ENCODE data around the gene TUBGCP2. TPM values are rescaled to one million over a fixed set of nuclear protein-coding genes. Genes with fewer than 3 reads are reported as not detected.

The TUBGCP2 gene
- total RNA-seq, 1 experiment from 2014 or later = 52.4 TPM

DNA sequence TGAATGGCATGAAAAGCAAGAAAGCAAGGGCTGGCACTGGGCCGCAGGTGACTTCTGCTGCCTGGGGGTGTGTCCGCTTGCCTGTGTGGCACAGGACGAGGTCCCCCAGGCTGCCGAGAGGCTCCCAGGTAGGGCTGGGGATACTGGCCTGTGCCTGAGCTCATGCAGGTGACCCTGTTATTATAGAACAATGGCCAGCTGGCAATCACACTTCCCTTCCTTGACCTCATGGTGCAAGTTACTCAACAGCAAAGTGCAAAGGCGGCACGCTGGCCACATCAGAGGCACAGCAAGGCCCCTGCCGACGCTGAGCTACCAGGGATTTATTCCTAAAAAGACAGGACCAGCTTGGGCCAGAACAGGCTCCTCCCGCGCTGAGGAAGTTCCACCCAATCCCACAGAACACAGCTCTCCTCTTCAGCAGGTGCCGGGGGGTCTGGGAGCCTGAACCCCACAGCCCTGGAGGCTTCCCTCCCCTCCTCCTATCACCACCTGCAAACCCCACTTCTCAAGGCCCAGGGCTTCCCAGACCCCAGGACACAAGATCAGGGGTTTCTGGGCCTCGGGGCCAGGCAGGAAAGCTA lies 30.6 kb downstream of the TUBGCP2 start:
- no peak overlapping the region for H3K56ac ChIP-seq (ENCODE audit: insufficient read length, low read depth, low read length)
- no peak for DNase-seq
- no peak overlapping the region for H2BK20ac ChIP-seq (ENCODE audit: low read depth, low read length, poor library complexity, severe bottlenecking)
- no peaks in the 10 kb centered on the region for H3K79me2 ChIP-seq (ENCODE audit: insufficient read depth, low read length)
- H3K4me2 ChIP-seq (ENCODE audit: insufficient read depth, insufficient read length, low read length) = no peak overlapping the region
- H3K23ac ChIP-seq (ENCODE audit: insufficient read length, low read depth, low read length) = no peak overlapping the region
- no peak overlapping the region for H2BK15ac ChIP-seq (ENCODE audit: low read depth, low read length)
- peaks cover 7% of the 10 kb centered on the region for H3K23me2 ChIP-seq (ENCODE audit: insufficient read length, low read depth, low read length, poor library complexity, severe bottlenecking)
- no peaks in the 10 kb centered on the region for H4K20me1 ChIP-seq (ENCODE audit: control insufficient read depth, insufficient read depth, insufficient read length)
- peaks cover 11% of the 10 kb centered on the region for H3K27me3 Mint-ChIP-seq (ENCODE audit: low read depth)
- no peak overlapping the region for H2BK120ac ChIP-seq (ENCODE audit: low read depth, low read length, poor library complexity, severe bottlenecking)
- H4K5ac ChIP-seq (ENCODE audit: insufficient read length, low read depth, low read length) = no peak overlapping the region
- H2BK12ac ChIP-seq (ENCODE audit: insufficient read length, low read depth, low read length) = no peak overlapping the region
- H3K4me3 Mint-ChIP-seq = no peak overlapping the region
- TF ChIP-seq, protein P1, sequence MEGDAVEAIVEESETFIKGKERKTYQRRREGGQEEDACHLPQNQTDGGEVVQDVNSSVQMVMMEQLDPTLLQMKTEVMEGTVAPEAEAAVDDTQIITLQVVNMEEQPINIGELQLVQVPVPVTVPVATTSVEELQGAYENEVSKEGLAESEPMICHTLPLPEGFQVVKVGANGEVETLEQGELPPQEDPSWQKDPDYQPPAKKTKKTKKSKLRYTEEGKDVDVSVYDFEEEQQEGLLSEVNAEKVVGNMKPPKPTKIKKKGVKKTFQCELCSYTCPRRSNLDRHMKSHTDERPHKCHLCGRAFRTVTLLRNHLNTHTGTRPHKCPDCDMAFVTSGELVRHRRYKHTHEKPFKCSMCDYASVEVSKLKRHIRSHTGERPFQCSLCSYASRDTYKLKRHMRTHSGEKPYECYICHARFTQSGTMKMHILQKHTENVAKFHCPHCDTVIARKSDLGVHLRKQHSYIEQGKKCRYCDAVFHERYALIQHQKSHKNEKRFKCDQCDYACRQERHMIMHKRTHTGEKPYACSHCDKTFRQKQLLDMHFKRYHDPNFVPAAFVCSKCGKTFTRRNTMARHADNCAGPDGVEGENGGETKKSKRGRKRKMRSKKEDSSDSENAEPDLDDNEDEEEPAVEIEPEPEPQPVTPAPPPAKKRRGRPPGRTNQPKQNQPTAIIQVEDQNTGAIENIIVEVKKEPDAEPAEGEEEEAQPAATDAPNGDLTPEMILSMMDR (conservative IDR thresholded peaks at IDR 0.05) = no peak
- no peaks in the 10 kb centered on the region; the same call in 1 of the 2 replicates for H3K27me3 ChIP-seq (ENCODE audit: insufficient read depth, low read length)
- WGBS (ENCODE audit: extremely low coverage, insufficient read length, low lambda C conversion rate) = no CpG with 5 or more reads among the region's 12 CpGs
- no peak overlapping the region; a peak in 1 of 7 replicates for H3K27ac Mint-ChIP-seq
- no peak overlapping the region for H3K14ac ChIP-seq (ENCODE audit: insufficient read depth, low read length)
- no peaks in the 10 kb centered on the region for H3K9me3 ChIP-seq (ENCODE audit: control insufficient read depth, low read depth, low read length)
- no peak overlapping the region for H3K4ac ChIP-seq (ENCODE audit: low read depth, low read length)
- H4K91ac ChIP-seq (ENCODE audit: insufficient read length, low read depth, low read length) = no peak overlapping the region
- peaks cover 3 to 7% of the 10 kb centered on the region in 2 experiments; a peak in 3 of 4 replicates for H3K4me1 Mint-ChIP-seq
- no peak overlapping the region for H2BK5ac ChIP-seq (ENCODE audit: insufficient read length, low read length)
- H3K9me3 Mint-ChIP-seq = no peaks in the 10 kb centered on the region
- no peak overlapping the region for H2AFZ ChIP-seq (ENCODE audit: low read length)
- no peak overlapping the region for H3K18ac ChIP-seq (ENCODE audit: insufficient read length, low read depth, low read length)
- peaks cover 6 to 22% (median 14%) of the 10 kb centered on the region in 3 experiments; a peak in 6 of 7 replicates for H3K36me3 Mint-ChIP-seq (ENCODE audit: insufficient read depth in 1 of 3, low read depth in 3 of 3)
- H3T11ph ChIP-seq (ENCODE audit: low read length) = no peak overlapping the region
- no peaks in the 10 kb centered on the region for H3K4me1 ChIP-seq (ENCODE audit: insufficient read depth, low read length)
- no peak overlapping the region for H4K8ac ChIP-seq (replicated peaks; ENCODE audit: insufficient read length, low read depth, low read length)
- H3K79me1 ChIP-seq (ENCODE audit: insufficient read depth, low read depth, low read length, poor library complexity, severe bottlenecking) = no peaks in the 10 kb centered on the region
- no peak overlapping the region for H3K27ac ChIP-seq (ENCODE audit: insufficient read length, low read depth, low read length)
- H3K9ac ChIP-seq (ENCODE audit: extremely low read depth, insufficient read length, low read length) = no peak overlapping the region
- no peak overlapping the region for H2AK5ac ChIP-seq (ENCODE audit: insufficient read length, low read length)

All from H9 (cell line).